HEK293 (cell line): Measurements from ENCODE around the gene ADK.
"Not testable (repeated sequence)": the region's sequence is repeated elsewhere in the genome, so short reads cannot be mapped to it uniquely, and the experiment has no call there.

Experiments
- CTCF ChIP-seq: fragments of 450-650 bp; formaldehyde crosslinking; IDR thresholded peaks from 2 replicates; pipeline ENCODE4 v1.5.1; 2016; ENCODE audit warnings: missing biosample characterization, missing genetic modification characterization
- KLF16 ChIP-seq: fragments of 450-650 bp; formaldehyde crosslinking; IDR thresholded peaks from 2 replicates; pipeline ENCODE4 v1.5.1; 2017; ENCODE audit warnings: missing biosample characterization, missing genetic modification characterization
- MEIS1 ChIP-seq: sonication (generic); formaldehyde crosslinking; IDR thresholded peaks from 2 replicates; pipeline ENCODE4 v1.8.1; 2022; ENCODE audit warnings: missing genetic modification reagents, mild to moderate bottlenecking, borderline replicate concordance
- PATZ1 ChIP-seq: fragments of 450-650 bp; formaldehyde crosslinking; IDR thresholded peaks from 2 replicates; pipeline ENCODE4 v1.5.1; 2016; ENCODE audit warnings: missing biosample characterization, missing genetic modification characterization
- ZEB2 ChIP-seq: fragments of 450-650 bp; formaldehyde crosslinking; IDR thresholded peaks from 2 replicates; pipeline ENCODE4 v1.5.1; 2016; ENCODE audit warnings: missing biosample characterization, missing genetic modification characterization
- ZNF10 ChIP-seq: fragments of 450-650 bp; formaldehyde crosslinking; IDR thresholded peaks from 2 replicates; pipeline ENCODE4 v1.5.1; 2017; ENCODE audit warnings: missing biosample characterization, missing genetic modification characterization
- ZNF140 ChIP-seq: fragments of 450-650 bp; formaldehyde crosslinking; IDR thresholded peaks from 2 replicates; pipeline ENCODE4 v1.5.1; 2016; ENCODE audit warnings: missing biosample characterization, missing genetic modification characterization
- ZNF24 ChIP-seq: fragments of 450-650 bp; formaldehyde crosslinking; IDR thresholded peaks from 2 replicates; pipeline ENCODE4 v1.5.1; 2016; ENCODE audit warnings: missing biosample characterization, missing genetic modification characterization
- ZNF311 ChIP-seq: fragments of 450-650 bp; formaldehyde crosslinking; IDR thresholded peaks from 2 replicates; pipeline ENCODE4 v1.5.1; 2017; ENCODE audit warnings: missing biosample characterization, missing genetic modification characterization, borderline replicate concordance
- ZNF324 ChIP-seq: fragments of 450-650 bp; formaldehyde crosslinking; IDR thresholded peaks from 2 replicates; pipeline ENCODE4 v1.5.1; 2016; ENCODE audit warnings: missing biosample characterization, missing genetic modification characterization
- ZNF704 ChIP-seq: fragments of 450-650 bp; formaldehyde crosslinking; IDR thresholded peaks from 2 replicates; pipeline ENCODE4 v1.5.1; 2016; ENCODE audit warnings: missing biosample characterization, missing genetic modification characterization
- ZNF776 ChIP-seq: fragments of 450-650 bp; formaldehyde crosslinking; IDR thresholded peaks from 2 replicates; pipeline ENCODE4 v1.5.0; 2017; ENCODE audit warnings: missing biosample characterization, missing genetic modification characterization, borderline replicate concordance
- ZNF830 ChIP-seq: fragments of 450-650 bp; IDR thresholded peaks from 2 replicates; pipeline ENCODE4 v1.5.0; 2018; ENCODE audit warnings: missing biosample characterization, missing genetic modification characterization, low read depth, mild to moderate bottlenecking, moderate library complexity
- TF ChIP-seq, protein P1 (sequence below): fragments of 450-650 bp; formaldehyde crosslinking; IDR thresholded peaks from 2 replicates; pipeline ENCODE4 v1.5.1; 2016; ENCODE audit warnings: missing biosample characterization, missing genetic modification characterization, low read depth

- not testable (repeated sequence) for TF ChIP-seq CTCF; ZNF311 (tag by site-specific recombination); MEIS1 (CRISPR knock-in tag); KLF16 (tag by site-specific recombination); ZNF776 (tag by site-specific recombination); ZNF10 (tag by site-specific recombination); ZEB2 (tag by site-specific recombination); ZNF704; ZNF830 (tag by site-specific recombination); ZNF324; ZNF24 (tag by site-specific recombination); ZNF140 (tag by site-specific recombination); PATZ1 (tag by site-specific recombination)
- TF ChIP-seq, protein P1, sequence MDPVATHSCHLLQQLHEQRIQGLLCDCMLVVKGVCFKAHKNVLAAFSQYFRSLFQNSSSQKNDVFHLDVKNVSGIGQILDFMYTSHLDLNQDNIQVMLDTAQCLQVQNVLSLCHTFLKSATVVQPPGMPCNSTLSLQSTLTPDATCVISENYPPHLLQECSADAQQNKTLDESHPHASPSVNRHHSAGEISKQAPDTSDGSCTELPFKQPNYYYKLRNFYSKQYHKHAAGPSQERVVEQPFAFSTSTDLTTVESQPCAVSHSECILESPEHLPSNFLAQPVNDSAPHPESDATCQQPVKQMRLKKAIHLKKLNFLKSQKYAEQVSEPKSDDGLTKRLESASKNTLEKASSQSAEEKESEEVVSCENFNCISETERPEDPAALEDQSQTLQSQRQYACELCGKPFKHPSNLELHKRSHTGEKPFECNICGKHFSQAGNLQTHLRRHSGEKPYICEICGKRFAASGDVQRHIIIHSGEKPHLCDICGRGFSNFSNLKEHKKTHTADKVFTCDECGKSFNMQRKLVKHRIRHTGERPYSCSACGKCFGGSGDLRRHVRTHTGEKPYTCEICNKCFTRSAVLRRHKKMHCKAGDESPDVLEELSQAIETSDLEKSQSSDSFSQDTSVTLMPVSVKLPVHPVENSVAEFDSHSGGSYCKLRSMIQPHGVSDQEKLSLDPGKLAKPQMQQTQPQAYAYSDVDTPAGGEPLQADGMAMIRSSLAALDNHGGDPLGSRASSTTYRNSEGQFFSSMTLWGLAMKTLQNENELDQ: not testable (repeated sequence)
These were observed 376.6 kb downstream of the ADK start for GRCh38 chr10:74527611-74528010.
